NB4 (cell line): Measurements from ENCODE around the gene PDLIM7.
A peak's percentile ranks its signal among the peaks of the same experiment; 100 is the strongest.
"Not testable (repeated sequence)": the region's sequence is repeated elsewhere in the genome, so short reads cannot be mapped to it uniquely, and the experiment has no call there.

Experiments
- DNase-seq: peaks from one replicate; pipeline ENCODE4 v3.0.0; 2010; ENCODE audit warnings: low read depth
- H3K4me3 ChIP-seq: one replicate; pipeline ENCODE4 v1.5.1; 2011; ENCODE audit warnings: mild to moderate bottlenecking, low read depth, low read length, moderate library complexity
- CTCF ChIP-seq: IDR thresholded peaks from one replicate; pipeline ENCODE4 v1.5.1; 2012; ENCODE audit warnings: low read depth, low read length
- MYC ChIP-seq: IDR thresholded peaks from 2 replicates; pipeline ENCODE4 v1.6.1; 2011; ENCODE audit warnings: low read depth, low read length
- POLR2A ChIP-seq: IDR thresholded peaks from 2 replicates; pipeline ENCODE4 v1.6.1; 2011; ENCODE audit warnings: mild to moderate bottlenecking; ENCODE audit not compliant: insufficient read length; ENCODE audit errors: extremely low read depth
- TF ChIP-seq, protein P1 (sequence below): IDR thresholded peaks from 2 replicates; pipeline ENCODE4 v1.6.1; 2011; ENCODE audit warnings: low read depth, low read length

Gene PDLIM7

GRCh38 chr5:177487975-177488374 is 9.4 kb downstream of the PDLIM7 start:
- TF ChIP-seq MYC: no peak
- TF ChIP-seq CTCF: peak; percentile 10
- no peak for TF ChIP-seq POLR2A
- H3K4me3 ChIP-seq: no peak overlapping the region
- peak; percentile 62 for DNase-seq

- DNase-seq: no peak
- TF ChIP-seq POLR2A: no peak
- TF ChIP-seq, protein P1, sequence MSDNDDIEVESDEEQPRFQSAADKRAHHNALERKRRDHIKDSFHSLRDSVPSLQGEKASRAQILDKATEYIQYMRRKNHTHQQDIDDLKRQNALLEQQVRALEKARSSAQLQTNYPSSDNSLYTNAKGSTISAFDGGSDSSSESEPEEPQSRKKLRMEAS: no peak
- H3K4me3 ChIP-seq: no peak overlapping the region
Observed at GRCh38 chr5:177487144-177487543, 10.3 kb downstream of the PDLIM7 start.

- no peak for DNase-seq
- H3K4me3 ChIP-seq: no peak overlapping the region
- TF ChIP-seq MYC: no peak
- no peak for TF ChIP-seq POLR2A
- TF ChIP-seq CTCF: no peak
- TF ChIP-seq, protein P1: no peak
Observed at GRCh38 chr5:177486256-177486655, 11.1 kb downstream of the PDLIM7 start.

- not testable (repeated sequence) for H3K4me3 ChIP-seq, DNase-seq
Observed at GRCh38 chr5:177485753-177486152, 11.7 kb downstream of the PDLIM7 start.

- TF ChIP-seq POLR2A (no peak), CTCF (no peak), MYC (no peak)
- TF ChIP-seq, protein P1: no peak
- no peak overlapping the region for H3K4me3 ChIP-seq
- no peak for DNase-seq
Observed at GRCh38 chr5:177484902-177485549, 12.4 kb downstream of the PDLIM7 start.

DNA sequence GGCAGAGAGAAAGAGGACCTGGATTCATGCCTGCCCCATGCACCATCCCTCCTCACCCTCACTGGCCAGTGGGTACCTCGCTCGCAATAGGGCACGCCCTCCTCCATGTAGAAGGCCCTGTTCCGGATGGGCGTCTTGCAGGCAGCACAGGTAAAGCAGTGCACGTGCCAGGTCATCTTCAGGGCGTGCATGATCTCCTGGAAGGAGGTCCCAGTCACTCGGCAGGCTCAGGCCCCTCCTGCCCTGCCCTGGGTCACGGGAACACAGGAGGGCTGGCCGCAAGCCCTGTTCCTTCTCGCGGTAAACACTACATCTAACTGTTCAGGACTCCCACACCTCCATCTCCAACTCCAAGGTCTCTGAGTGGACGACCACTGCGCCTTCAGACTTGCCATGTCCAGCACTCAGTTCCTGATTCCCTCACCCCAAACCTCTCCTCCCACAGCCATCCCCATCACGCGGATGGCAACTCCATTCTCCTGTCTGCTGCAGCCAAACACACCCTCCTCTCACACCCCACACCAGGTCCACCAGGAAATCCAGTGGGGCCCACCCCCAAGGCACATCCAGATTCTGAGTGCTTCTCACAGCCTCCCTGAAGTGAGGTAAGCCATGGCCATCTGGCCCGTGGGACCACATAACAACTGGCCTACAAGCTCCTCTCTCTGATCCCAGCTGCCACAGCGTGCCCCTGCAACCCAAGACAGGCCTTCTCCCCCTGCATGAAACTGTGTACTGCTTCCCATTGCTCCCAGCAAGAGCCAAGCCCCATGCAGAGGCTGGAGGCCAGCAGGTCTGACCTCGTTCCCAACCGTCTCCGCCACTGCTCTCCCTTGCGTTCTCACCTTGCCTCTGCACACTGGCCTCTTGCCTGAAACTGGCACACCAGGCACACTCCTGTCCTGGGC is 13.2 kb downstream of the PDLIM7 start:
- TF ChIP-seq POLR2A (no peak), MYC (no peak), CTCF (no peak)
- TF ChIP-seq, protein P1: no peak
- no peak overlapping the region for H3K4me3 ChIP-seq
- no peak for DNase-seq
